HepG2 (cell line): ENCODE measurements around the gene C10orf71. TPM values are rescaled to one million over a fixed set of nuclear protein-coding genes. Genes with fewer than 3 reads are reported as not detected.

Experiments used
- ATAC-seq: fragments of 200-7000 bp; cut with Tn5 transposase; 3 replicates; pipeline ENCODE4 v1.9.1; 2020; ENCODE audit warnings: mild to moderate bottlenecking, moderate library complexity
- BruUV-seq: library from RNA; stranded (reverse); fragments of 400-500 nt; replicated peaks from 2 replicates; lab custom pipeline; 2021; lab: Mats Ljungman, UMichigan
- CTCF ChIA-PET: fragments of 300-600 bp; formaldehyde crosslinking; extraction: SDS; loops from one replicate; lab custom pipeline; 2021; ENCODE audit warnings: low total read pairs, inconsistent platforms, low intra/inter-chr PET ratio; lab: Yijun Ruan, JAX
- POLR2A ChIA-PET: fragments of 350-600 bp; sonication (Branson Sonifier 250); formaldehyde crosslinking; loops from one replicate; lab custom pipeline; 2020; ENCODE audit warnings: antibody characterized with exemption, inconsistent platforms; lab: Yijun Ruan, JAX
- DNase-seq: peaks from one replicate; pipeline ENCODE4 v3.0.0-alpha.2; 2015; ENCODE audit warnings: low spot score
- FAIRE-seq: peaks from 3 replicates; lab custom pipeline; 2011; peaks lifted over from hg19 to GRCh38; lab: Jason Lieb, UNC
- H2AFZ ChIP-seq: one replicate; pipeline ENCODE4 v1.6.1; 2011; ENCODE audit warnings: low read length, inconsistent platforms
- H3K27ac ChIP-seq: fragments of 300-600 bp; 3 replicates; pipeline ENCODE4 v1.8.0; 2011; ENCODE audit warnings: mixed run types, mild to moderate bottlenecking, mixed read lengths, low read length, inconsistent platforms; ENCODE audit not compliant: insufficient read depth; ENCODE audit errors: extremely low read length
- H3K27me3 ChIP-seq, 2 experiments: fragments of 200-600 bp in 1 of 2; 2 replicates in 1 of 2; 3 replicates in 1 of 2; pipeline versions ENCODE4 v1.6.0 to v1.8.0; 2011; ENCODE audit warnings: low read length in 2 of 2, mild to moderate bottlenecking in 2 of 2, moderate library complexity in 2 of 2, inconsistent platforms in 1 of 2; ENCODE audit not compliant: insufficient read depth in 2 of 2, control insufficient read depth in 1 of 2
- H3K36me3 ChIP-seq, 2 experiments: fragments of 200-600 bp in 1 of 2; replicated peaks in 1 of 2; 2 replicates in 1 of 2; 3 replicates in 1 of 2; pipeline versions ENCODE4 v1.5.1 to v1.8.0; 2011; ENCODE audit warnings: low read length in 2 of 2, inconsistent platforms in 1 of 2; ENCODE audit not compliant: insufficient read depth in 2 of 2, control insufficient read depth in 1 of 2
- H3K4me1 ChIP-seq: 2 replicates; pipeline ENCODE4 v1.5.1; 2012; ENCODE audit warnings: low read length, inconsistent platforms; ENCODE audit not compliant: insufficient read depth
- H3K4me2 ChIP-seq: 2 replicates; pipeline ENCODE4 v1.6.0; 2011; ENCODE audit warnings: low read depth, low read length, inconsistent platforms
- H3K4me3 ChIP-seq, 3 experiments: fragments of 200-600 bp in 1 of 3; sonication (generic), shearing (Covaris generic) in 1 of 3; replicated peaks in 1 of 3; 2 replicates each; pipeline ENCODE4 v1.5.1; 2011 to 2016; ENCODE audit warnings: low read length in 3 of 3, inconsistent platforms in 2 of 3, low read depth in 2 of 3, mild to moderate bottlenecking in 2 of 3, control low read depth in 1 of 3, mixed read lengths in 1 of 3; ENCODE audit not compliant: insufficient read depth in 1 of 3
- H3K79me2 ChIP-seq: one replicate; pipeline ENCODE4 v1.6.1; 2011; ENCODE audit warnings: low read length, inconsistent platforms; ENCODE audit not compliant: insufficient read depth
- H3K9ac ChIP-seq: 2 replicates; pipeline ENCODE4 v1.6.0; 2011; ENCODE audit warnings: mild to moderate bottlenecking, low read depth, low read length, inconsistent platforms; ENCODE audit not compliant: insufficient read depth
- H3K9me3 ChIP-seq: 2 replicates; pipeline ENCODE4 v1.5.1; 2012; ENCODE audit warnings: mild to moderate bottlenecking, low read length
- H4K20me1 ChIP-seq: 2 replicates; pipeline ENCODE4 v1.6.0; 2011; ENCODE audit warnings: inconsistent platforms, mild to moderate bottlenecking, low read length, moderate library complexity; ENCODE audit not compliant: insufficient read depth
- ESRRA ChIP-seq: sonication (generic); formaldehyde crosslinking; IDR thresholded peaks from 2 replicates; pipeline ENCODE4 v1.5.1; 2020; ENCODE audit warnings: mild to moderate bottlenecking, low read depth, missing genetic modification reagents
- EZH2 ChIP-seq: conservative IDR thresholded peaks from 2 replicates; pipeline ENCODE4 v1.6.1; 2012; ENCODE audit warnings: mild to moderate bottlenecking, low read depth, low read length, moderate library complexity
- NFKB2 ChIP-seq: sonication (generic); formaldehyde crosslinking; IDR thresholded peaks from 2 replicates; pipeline ENCODE4 v1.4.0; 2020; ENCODE audit warnings: missing genetic modification reagents, borderline replicate concordance
- PAX8 ChIP-seq: sonication (generic); formaldehyde crosslinking; IDR thresholded peaks from 2 replicates; pipeline ENCODE4 v1.8.0; 2022; ENCODE audit warnings: mild to moderate bottlenecking, missing genetic modification reagents, borderline replicate concordance
- RBM39 ChIP-seq: fragments of 200-400 bp; formaldehyde crosslinking; IDR thresholded peaks from one replicate; pipeline ENCODE4 v1.6.1; 2018; ENCODE audit warnings: antibody characterized with exemption, mild to moderate bottlenecking, low read depth, low read length; ENCODE audit not compliant: poor library complexity, severe bottlenecking
- STAG1 ChIP-seq: sonication (generic); formaldehyde crosslinking; IDR thresholded peaks from 2 replicates; pipeline ENCODE4 v1.4.0; 2020; ENCODE audit warnings: missing genetic modification reagents
- TOPORS ChIP-seq: sonication (generic); formaldehyde crosslinking; IDR thresholded peaks from 2 replicates; pipeline ENCODE4 v1.8.0; 2023; ENCODE audit warnings: mild to moderate bottlenecking, missing genetic modification reagents
- ZNF496 ChIP-seq: sonication (generic); formaldehyde crosslinking; IDR thresholded peaks from 2 replicates; pipeline ENCODE4 v1.8.1; 2023; ENCODE audit warnings: mild to moderate bottlenecking, moderate library complexity, missing genetic modification reagents; ENCODE audit not compliant: insufficient replicate concordance
- ZNF782 ChIP-seq: sonication (generic); formaldehyde crosslinking; IDR thresholded peaks from 2 replicates; pipeline ENCODE4 v1.4.0; 2020; ENCODE audit warnings: missing genetic modification reagents, mild to moderate bottlenecking, borderline replicate concordance
- ZNF839 ChIP-seq: sonication (generic); formaldehyde crosslinking; IDR thresholded peaks from 2 replicates; pipeline ENCODE4 v1.4.0; 2020; ENCODE audit warnings: missing genetic modification reagents, mild to moderate bottlenecking, borderline replicate concordance
- WGBS: methylation state at CpG from one replicate; pipeline ENCODE4 v1.1.6; 2017; ENCODE audit warnings: low lambda C conversion rate; 5-methylcytosine and 5-hydroxymethylcytosine counted together
- in situ Hi-C: cut with HindIII; loops from 2 replicates; pipeline ENCODE4 v1.10.0; 2017; ENCODE audit warnings: low pct_unique_long_range_greater_than_20kb; ENCODE audit not compliant: extremely low pct_ligation_motif_present
- intact Hi-C: fragments of 100-400 bp; cut with micrococcal nuclease; formaldehyde crosslinking; loops from one replicate; pipeline ENCODE4 v1.10.0; 2022; ENCODE audit not compliant: unreplicated experiment
- polyA plus RNA-seq, 8 experiments: library from polyadenylated mRNA; depleted of rRNA in 3 of 8; stranded (reverse) in 7 of 8; unstranded in 1 of 8; fragments of >200 nt; fragmentation: Illumina TruSeq in 4 of 8; extraction: Trizol in 4 of 8; gene quantifications; 2 replicates each; pipeline versions ENCODE4 v1.2.1 to v1.2.3, GENCODE V29; 2011 to 2016; ENCODE audit warnings: low read depth in 4 of 8, missing spikeins in 1 of 8, mixed read lengths in 1 of 8; ENCODE audit not compliant: insufficient read depth in 1 of 8
- total RNA-seq, 5 experiments: library from RNA; depleted of rRNA; stranded (reverse); fragments of >200 nt; fragmentation: Illumina TruSeq; extraction: Trizol; gene quantifications; 2 replicates each; pipeline ENCODE4 v1.2.3, GENCODE V29; 2016; ENCODE audit warnings: low read depth in 1 of 5
- TF ChIP-seq, protein P1 (sequence below): sonication (generic); formaldehyde crosslinking; IDR thresholded peaks from 2 replicates; pipeline ENCODE4 v1.8.1; 2023; ENCODE audit warnings: mild to moderate bottlenecking, moderate library complexity, missing genetic modification reagents
- TF ChIP-seq, protein P2 (sequence below): sonication (generic); formaldehyde crosslinking; IDR thresholded peaks from 2 replicates; pipeline ENCODE4 v1.8.1; 2023; ENCODE audit warnings: mild to moderate bottlenecking, inconsistent platforms, moderate library complexity, missing genetic modification reagents, borderline replicate concordance
- TF ChIP-seq, protein P3 (sequence below): sonication (generic); formaldehyde crosslinking; IDR thresholded peaks from 2 replicates; pipeline ENCODE4 v1.4.0; 2020; ENCODE audit warnings: missing genetic modification reagents
- TF ChIP-seq, protein P4 (sequence below): sonication (generic); formaldehyde crosslinking; IDR thresholded peaks from 2 replicates; pipeline ENCODE4 v1.4.0; 2020; ENCODE audit warnings: missing genetic modification reagents, borderline replicate concordance

The C10orf71 gene
- total and polyA plus RNA-seq, 2 of the 13 experiments (the other 11 are each of a cell fraction or from before 2014, with no cell fraction given), result not detected

DNA sequence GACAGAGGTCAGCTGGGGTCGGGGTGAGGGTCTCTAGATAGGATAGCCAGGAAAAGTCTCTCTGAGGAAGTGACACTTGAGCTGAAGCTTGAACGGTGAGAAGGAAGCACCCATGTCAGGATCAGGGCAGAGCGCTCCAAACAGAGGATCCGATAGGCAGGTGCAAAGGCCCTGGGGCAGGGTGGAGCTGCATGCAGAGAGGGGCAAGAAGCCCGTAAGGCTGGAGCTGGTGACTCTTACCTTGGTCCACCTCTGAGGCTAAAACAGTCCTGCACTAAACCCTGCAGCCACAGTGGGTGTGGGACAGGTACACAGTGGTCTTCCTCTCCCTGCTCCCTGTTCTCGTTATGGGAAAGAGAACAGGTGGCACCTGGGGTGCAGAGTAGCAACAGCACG is 5.8 kb upstream of the C10orf71 start:
- FAIRE-seq (no peak), DNase-seq (no peak), ATAC-seq (no peak)
- Histone ChIP-seq H3K36me3 (no peaks in the 10 kb centered on the region), H3K4me2 (no peak overlapping the region), H3K9ac (no peak overlapping the region), H3K27ac (no peak overlapping the region), H3K27me3 (peaks cover 2 to 19% of the 10 kb centered on the region in 2 experiments; a peak in 2 of 5 replicates), H2AFZ (no peak overlapping the region), H4K20me1 (no peaks in the 10 kb centered on the region), H3K9me3 (no peaks in the 10 kb centered on the region), H3K79me2 (no peaks in the 10 kb centered on the region), H3K4me1 (no peaks in the 10 kb centered on the region), H3K4me3 (no peak overlapping the region)
- ChIA-PET CTCF (no interaction called here), POLR2A (no interaction called here)
- WGBS, result 33% methylated on average over 4 of the region's 7 CpGs
- in situ Hi-C loops (no loop called here), intact Hi-C loops (no loop called here)
- BruUV-seq, result no TSS peak
- TF ChIP-seq PAX8 (CRISPR knock-in tag) (no peak), TOPORS (CRISPR knock-in tag) (no peak), EZH2 (no peak), ZNF839 (CRISPR knock-in tag) (no peak), ZNF782 (CRISPR knock-in tag) (no peak), ZNF496 (CRISPR knock-in tag) (no peak), STAG1 (CRISPR knock-in tag) (no peak), ESRRA (CRISPR knock-in tag) (no peak), NFKB2 (CRISPR knock-in tag) (no peak), RBM39 (no peak)
- TF ChIP-seq, protein P1, sequence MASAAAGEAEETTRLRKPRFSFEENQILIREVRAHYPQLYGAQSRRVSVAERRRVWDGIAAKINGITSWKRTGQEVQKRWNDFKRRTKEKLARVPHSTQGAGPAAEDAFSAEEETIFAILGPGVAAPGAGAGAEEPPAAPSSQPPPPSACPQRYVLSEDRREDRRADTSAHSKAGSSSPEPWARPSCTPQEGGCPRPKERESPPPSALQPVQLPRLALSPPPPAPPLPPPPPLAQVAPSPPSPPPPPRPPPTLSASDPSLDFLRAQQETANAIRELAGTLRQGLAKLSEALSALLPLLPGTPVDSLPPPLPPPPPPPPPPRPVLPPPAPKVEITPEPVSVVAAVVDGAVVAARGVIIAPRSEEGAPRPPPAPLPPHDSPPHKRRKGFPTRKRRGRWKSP, result no peak
- TF ChIP-seq, protein P2, sequence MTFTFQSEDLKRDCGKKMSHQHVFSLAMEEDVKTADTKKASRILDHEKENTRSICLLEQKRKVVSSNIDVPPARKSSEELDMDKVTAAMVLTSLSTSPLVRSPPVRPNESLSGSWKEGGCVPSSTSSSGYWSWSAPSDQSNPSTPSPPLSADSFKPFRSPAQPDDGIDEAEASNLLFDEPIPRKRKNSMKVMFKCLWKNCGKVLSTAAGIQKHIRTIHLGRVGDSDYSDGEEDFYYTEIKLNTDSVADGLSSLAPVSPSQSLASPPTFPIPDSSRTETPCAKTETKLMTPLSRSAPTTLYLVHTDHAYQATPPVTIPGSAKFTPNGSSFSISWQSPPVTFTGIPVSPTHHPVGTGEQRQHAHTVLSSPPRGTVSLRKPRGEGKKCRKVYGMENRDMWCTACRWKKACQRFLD (CRISPR knock-in tag), result no peak
- TF ChIP-seq, protein P3, sequence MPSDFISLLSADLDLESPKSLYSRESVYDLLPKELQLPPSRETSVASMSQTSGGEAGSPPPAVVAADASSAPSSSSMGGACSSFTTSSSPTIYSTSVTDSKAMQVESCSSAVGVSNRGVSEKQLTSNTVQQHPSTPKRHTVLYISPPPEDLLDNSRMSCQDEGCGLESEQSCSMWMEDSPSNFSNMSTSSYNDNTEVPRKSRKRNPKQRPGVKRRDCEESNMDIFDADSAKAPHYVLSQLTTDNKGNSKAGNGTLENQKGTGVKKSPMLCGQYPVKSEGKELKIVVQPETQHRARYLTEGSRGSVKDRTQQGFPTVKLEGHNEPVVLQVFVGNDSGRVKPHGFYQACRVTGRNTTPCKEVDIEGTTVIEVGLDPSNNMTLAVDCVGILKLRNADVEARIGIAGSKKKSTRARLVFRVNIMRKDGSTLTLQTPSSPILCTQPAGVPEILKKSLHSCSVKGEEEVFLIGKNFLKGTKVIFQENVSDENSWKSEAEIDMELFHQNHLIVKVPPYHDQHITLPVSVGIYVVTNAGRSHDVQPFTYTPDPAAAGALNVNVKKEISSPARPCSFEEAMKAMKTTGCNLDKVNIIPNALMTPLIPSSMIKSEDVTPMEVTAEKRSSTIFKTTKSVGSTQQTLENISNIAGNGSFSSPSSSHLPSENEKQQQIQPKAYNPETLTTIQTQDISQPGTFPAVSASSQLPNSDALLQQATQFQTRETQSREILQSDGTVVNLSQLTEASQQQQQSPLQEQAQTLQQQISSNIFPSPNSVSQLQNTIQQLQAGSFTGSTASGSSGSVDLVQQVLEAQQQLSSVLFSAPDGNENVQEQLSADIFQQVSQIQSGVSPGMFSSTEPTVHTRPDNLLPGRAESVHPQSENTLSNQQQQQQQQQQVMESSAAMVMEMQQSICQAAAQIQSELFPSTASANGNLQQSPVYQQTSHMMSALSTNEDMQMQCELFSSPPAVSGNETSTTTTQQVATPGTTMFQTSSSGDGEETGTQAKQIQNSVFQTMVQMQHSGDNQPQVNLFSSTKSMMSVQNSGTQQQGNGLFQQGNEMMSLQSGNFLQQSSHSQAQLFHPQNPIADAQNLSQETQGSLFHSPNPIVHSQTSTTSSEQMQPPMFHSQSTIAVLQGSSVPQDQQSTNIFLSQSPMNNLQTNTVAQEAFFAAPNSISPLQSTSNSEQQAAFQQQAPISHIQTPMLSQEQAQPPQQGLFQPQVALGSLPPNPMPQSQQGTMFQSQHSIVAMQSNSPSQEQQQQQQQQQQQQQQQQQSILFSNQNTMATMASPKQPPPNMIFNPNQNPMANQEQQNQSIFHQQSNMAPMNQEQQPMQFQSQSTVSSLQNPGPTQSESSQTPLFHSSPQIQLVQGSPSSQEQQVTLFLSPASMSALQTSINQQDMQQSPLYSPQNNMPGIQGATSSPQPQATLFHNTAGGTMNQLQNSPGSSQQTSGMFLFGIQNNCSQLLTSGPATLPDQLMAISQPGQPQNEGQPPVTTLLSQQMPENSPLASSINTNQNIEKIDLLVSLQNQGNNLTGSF (CRISPR knock-in tag), result no peak
- TF ChIP-seq, protein P4, sequence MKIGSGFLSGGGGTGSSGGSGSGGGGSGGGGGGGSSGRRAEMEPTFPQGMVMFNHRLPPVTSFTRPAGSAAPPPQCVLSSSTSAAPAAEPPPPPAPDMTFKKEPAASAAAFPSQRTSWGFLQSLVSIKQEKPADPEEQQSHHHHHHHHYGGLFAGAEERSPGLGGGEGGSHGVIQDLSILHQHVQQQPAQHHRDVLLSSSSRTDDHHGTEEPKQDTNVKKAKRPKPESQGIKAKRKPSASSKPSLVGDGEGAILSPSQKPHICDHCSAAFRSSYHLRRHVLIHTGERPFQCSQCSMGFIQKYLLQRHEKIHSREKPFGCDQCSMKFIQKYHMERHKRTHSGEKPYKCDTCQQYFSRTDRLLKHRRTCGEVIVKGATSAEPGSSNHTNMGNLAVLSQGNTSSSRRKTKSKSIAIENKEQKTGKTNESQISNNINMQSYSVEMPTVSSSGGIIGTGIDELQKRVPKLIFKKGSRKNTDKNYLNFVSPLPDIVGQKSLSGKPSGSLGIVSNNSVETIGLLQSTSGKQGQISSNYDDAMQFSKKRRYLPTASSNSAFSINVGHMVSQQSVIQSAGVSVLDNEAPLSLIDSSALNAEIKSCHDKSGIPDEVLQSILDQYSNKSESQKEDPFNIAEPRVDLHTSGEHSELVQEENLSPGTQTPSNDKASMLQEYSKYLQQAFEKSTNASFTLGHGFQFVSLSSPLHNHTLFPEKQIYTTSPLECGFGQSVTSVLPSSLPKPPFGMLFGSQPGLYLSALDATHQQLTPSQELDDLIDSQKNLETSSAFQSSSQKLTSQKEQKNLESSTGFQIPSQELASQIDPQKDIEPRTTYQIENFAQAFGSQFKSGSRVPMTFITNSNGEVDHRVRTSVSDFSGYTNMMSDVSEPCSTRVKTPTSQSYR, result no peak
